Testis (tissue), 3 donors: ENCODE results near the gene PDGFD. TPM values are rescaled to one million over a fixed set of nuclear protein-coding genes. Genes with fewer than 3 reads are reported as not detected.
A peak's percentile ranks its signal among the peaks of the same experiment; 100 is the strongest.

Experiments
- DNase-seq: peaks from one replicate; pipeline ENCODE4 v3.0.0-alpha.2; 2019
- H3K27ac ChIP-seq, 2 donors: fragments of 200-600 bp; sonication (generic); one replicate each; pipeline ENCODE4 v1.5.1; 2019
- H3K27me3 ChIP-seq: fragments of 200-600 bp; sonication (generic); one replicate; pipeline ENCODE4 v1.5.1; 2019
- H3K36me3 ChIP-seq: fragments of 200-600 bp; sonication (generic); one replicate; pipeline ENCODE4 v1.5.1; 2017; ENCODE audit warnings: low read depth; ENCODE audit errors: missing control alignments
- H3K4me1 ChIP-seq: fragments of 200-600 bp; sonication (generic); one replicate; pipeline ENCODE4 v1.5.1; 2019
- H3K4me3 ChIP-seq, 2 donors: fragments of 200-600 bp; sonication (generic); one replicate each; pipeline ENCODE4 v1.5.1; 2017 to 2019
- H3K9me3 ChIP-seq: fragments of 200-600 bp; sonication (generic); one replicate; pipeline ENCODE4 v1.5.1; 2017
- CTCF ChIP-seq, 3 experiments: fragments of 450-650 bp in 2 of 3; fragments of 200-600 bp in 1 of 3; sonication (generic) in 1 of 3; IDR thresholded peaks; one replicate each; pipeline ENCODE4 v1.5.1; 2016 to 2019; ENCODE audit warnings: antibody characterized with exemption in 3 of 3, mild to moderate bottlenecking in 2 of 3, moderate library complexity in 1 of 3
- POLR2A ChIP-seq: fragments of 450-650 bp; IDR thresholded peaks from one replicate; pipeline ENCODE4 v1.6.1; 2017; ENCODE audit warnings: antibody characterized with exemption, mild to moderate bottlenecking, moderate library complexity
- WGBS, 2 donors: methylation state at CpG; one replicate each; pipeline ENCODE4 v1.1.5; 2018; 5-methylcytosine and 5-hydroxymethylcytosine counted together
- intact Hi-C: fragments of 100-400 bp; cut with DNase I; formaldehyde crosslinking; loops from one replicate; pipeline ENCODE4 v1.15.1; 2023; ENCODE audit warnings: low total_unique reads
- polyA plus RNA-seq: library from polyadenylated mRNA; stranded (reverse); fragments of 350-450 nt; fragmentation: Illumina TruSeq; extraction: RNeasy Lipid Tissue Mini Kit (QIAGEN cat#74804); gene quantifications from one replicate; pipeline ENCODE4 v1.2.3, GENCODE V29; 2014; ENCODE audit warnings: low read depth, low replicate concordance; ENCODE audit not compliant: insufficient read depth
- total RNA-seq, 2 donors: library from RNA; depleted of rRNA; stranded (reverse); fragments of >200 nt; gene quantifications; one replicate each; pipeline ENCODE4 v1.2.3, GENCODE V29; 2016

Gene PDGFD
- total and polyA plus RNA-seq, 3 donors from 2014 or later: 6.0 to 8.1 (median 8.0) TPM

DNA sequence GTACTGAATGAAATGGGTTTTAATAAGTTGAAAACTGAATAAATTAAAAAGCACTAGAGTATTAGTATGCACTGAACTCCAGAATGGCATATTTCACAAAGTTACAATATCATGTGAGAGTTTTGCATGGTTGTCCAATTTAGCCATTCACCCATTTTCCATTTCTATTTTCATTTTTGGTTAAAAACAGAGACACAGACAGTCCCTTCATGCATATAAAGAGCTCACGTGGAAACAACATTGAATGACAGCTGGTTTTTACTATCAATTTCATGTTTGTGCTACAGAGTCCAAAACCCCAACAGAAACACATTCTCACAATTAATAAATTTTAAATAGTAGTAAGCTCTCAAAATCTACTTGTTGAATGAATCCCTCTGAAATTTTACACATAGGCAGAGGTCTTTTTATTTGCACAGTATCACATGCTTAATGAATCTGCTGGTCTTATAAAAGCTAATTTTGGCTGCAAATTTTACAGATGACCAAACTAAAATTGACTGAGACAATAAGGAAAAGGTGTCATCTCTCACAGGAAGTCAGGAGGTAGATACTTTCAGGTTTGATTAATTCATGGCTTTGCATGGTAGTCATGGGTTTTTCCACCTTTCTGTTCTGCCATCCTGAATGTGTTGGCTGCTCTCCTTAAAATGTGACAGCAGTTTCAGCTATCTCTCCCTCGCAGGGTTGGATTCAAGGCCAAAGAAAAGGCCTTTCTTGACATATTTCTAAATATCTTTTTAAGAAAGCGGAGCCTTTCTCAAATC lies 148.1 kb downstream of the PDGFD start:
- Histone ChIP-seq H3K4me1 (no peaks in the 10 kb centered on the region), H3K27me3 (no peaks in the 10 kb centered on the region), H3K27ac (no peak overlapping the region), H3K9me3 (no peaks in the 10 kb centered on the region), H3K36me3 (no peaks in the 10 kb centered on the region), H3K4me3 (no peak overlapping the region)
- WGBS, 2 donors: 79 to 81% methylated on average over 3 of the region's 3 CpGs
- intact Hi-C loops: no loop called here
- no peak for TF ChIP-seq CTCF (IDR thresholded peaks at IDR 0.05)
- TF ChIP-seq POLR2A: no peak
- DNase-seq: no peak

DNA sequence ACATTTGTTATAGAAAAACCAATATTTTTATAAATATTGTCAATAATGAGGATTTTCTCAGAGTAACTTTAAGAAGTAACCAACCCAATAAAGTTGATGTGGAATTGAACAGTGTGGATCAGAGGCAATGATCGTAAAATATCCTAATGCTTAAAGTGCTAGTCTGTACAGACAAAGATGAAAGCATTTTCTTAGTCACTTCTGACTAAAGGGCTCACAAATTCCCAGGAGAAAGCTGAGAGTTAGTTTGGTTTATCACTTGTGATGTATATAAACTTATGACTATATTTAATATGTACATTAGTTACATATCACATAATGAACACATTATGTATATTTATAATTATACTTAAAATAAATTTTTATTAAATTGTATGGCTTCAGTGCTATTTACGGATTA lies 152.9 kb downstream of the PDGFD start:
- Histone ChIP-seq H3K36me3 (no peaks in the 10 kb centered on the region), H3K4me3 (no peak overlapping the region), H3K9me3 (no peaks in the 10 kb centered on the region), H3K4me1 (no peaks in the 10 kb centered on the region), H3K27me3 (no peaks in the 10 kb centered on the region), H3K27ac (no peak overlapping the region)
- WGBS, 2 donors: 96 to 97% methylated on average over 2 of the region's 2 CpGs
- no peak for DNase-seq
- TF ChIP-seq POLR2A (no peak), CTCF (IDR thresholded peaks at IDR 0.05) (no peak)
- intact Hi-C loops: no loop called here

GRCh38 chr11:104009744-104010143 lies 154.2 kb downstream of the PDGFD start:
- intact Hi-C loops: no loop called here
- no peak overlapping the region for H3K4me3 ChIP-seq
- no peaks in the 10 kb centered on the region for H3K9me3 ChIP-seq
- H3K36me3 ChIP-seq: no peaks in the 10 kb centered on the region
- TF ChIP-seq POLR2A (no peak), CTCF (IDR thresholded peaks at IDR 0.05) (peak in 1 of 3 experiments; percentile 10)
- 26 to 44% methylated on average over 3 of the region's 3 CpGs for WGBS, 2 donors
- no peaks in the 10 kb centered on the region for H3K27me3 ChIP-seq
- no peak for DNase-seq
- H3K27ac ChIP-seq: peak overlapping the region in 1 of 2 donors; percentile 65
- no peaks in the 10 kb centered on the region for H3K4me1 ChIP-seq

- no peak overlapping the region for H3K4me3 ChIP-seq
- no peaks in the 10 kb centered on the region for H3K4me1 ChIP-seq
- TF ChIP-seq POLR2A (no peak), CTCF (IDR thresholded peaks at IDR 0.05) (no peak)
- no peak overlapping the region for H3K27ac ChIP-seq
- WGBS, 2 donors: 88 to 93% methylated on average over 2 of the region's 2 CpGs
- H3K9me3 ChIP-seq: no peaks in the 10 kb centered on the region
- H3K27me3 ChIP-seq: no peaks in the 10 kb centered on the region
- no peak for DNase-seq
- intact Hi-C loops: no loop called here
- no peaks in the 10 kb centered on the region for H3K36me3 ChIP-seq
These were observed 158.6 kb downstream of the PDGFD start for GRCh38 chr11:104005234-104005855.
